ENCODE results near the gene COG4. TPM values are rescaled to one million over a fixed set of nuclear protein-coding genes. Genes with fewer than 3 reads are reported as not detected.
A peak's percentile ranks its signal among the peaks of the same experiment; 100 is the strongest.
"Not testable (repeated sequence)": the region's sequence is repeated elsewhere in the genome, so short reads cannot be mapped to it uniquely, and the experiment has no call there.

Gene COG4
- total RNA-seq, 2 donors from 2014 or later, result 62.7 to 71.4 TPM

DNA sequence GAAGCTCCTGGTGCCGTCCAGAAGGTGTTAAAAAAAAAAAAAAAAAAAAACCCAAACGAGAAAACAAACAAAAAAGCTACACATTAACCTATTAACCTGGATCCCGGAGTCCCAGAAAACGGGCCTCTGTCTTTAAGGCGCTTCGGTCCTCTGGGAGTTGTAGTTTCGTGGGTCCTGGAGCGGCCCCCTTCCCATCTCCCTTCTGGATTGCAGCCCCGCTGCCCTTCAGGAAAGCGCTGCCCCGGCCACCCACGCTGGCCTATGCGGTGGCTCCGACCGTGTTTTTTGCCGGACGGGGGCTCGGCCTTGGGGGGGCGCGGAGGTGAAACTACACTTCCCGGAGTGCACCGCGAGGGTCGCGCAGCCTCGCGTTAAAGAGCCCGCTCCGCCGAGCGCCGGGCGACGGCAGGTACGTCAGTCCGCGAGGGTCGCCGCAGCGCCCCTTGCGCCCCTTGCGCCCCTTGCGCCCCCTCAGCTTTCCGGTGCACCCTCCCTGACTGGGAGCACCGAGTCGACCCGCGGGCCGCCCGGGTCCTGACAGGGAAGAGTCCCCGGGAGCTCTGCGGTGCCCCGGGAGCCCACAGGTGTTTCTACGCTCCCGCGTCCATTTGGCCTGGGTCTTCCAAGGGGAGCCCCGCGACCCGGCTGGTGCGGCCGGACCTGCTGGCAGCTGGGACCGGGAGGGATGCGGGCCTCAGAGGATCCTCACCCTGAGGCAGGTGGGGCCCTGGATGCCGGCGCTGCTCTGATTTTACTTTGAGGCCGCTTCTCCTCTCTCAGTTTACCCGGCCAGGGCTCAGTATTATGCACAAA is 68.9 kb downstream of the COG4 start, which contains the start of gene FCSK:
FCSK (plus strand) TSS at position 374 of the 813 bp plus-strand sequence. CDS start 8,596 bp downstream, outside the sequence.
- peaks cover 14% of the 10 kb centered on the region for H3K4me1 Mint-ChIP-seq
- peak within 1 kb of the TSS; percentile 97 for H3K27ac Mint-ChIP-seq
- peaks cover 13% of the 10 kb centered on the region for H3K9me3 ChIP-seq (ENCODE audit: control insufficient read depth, low read length)
- TF ChIP-seq, protein P1, sequence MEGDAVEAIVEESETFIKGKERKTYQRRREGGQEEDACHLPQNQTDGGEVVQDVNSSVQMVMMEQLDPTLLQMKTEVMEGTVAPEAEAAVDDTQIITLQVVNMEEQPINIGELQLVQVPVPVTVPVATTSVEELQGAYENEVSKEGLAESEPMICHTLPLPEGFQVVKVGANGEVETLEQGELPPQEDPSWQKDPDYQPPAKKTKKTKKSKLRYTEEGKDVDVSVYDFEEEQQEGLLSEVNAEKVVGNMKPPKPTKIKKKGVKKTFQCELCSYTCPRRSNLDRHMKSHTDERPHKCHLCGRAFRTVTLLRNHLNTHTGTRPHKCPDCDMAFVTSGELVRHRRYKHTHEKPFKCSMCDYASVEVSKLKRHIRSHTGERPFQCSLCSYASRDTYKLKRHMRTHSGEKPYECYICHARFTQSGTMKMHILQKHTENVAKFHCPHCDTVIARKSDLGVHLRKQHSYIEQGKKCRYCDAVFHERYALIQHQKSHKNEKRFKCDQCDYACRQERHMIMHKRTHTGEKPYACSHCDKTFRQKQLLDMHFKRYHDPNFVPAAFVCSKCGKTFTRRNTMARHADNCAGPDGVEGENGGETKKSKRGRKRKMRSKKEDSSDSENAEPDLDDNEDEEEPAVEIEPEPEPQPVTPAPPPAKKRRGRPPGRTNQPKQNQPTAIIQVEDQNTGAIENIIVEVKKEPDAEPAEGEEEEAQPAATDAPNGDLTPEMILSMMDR (conservative IDR thresholded peaks at IDR 0.05), result peak; percentile 55
- no peaks in the 10 kb centered on the region for H3K27me3 Mint-ChIP-seq (ENCODE audit: insufficient read depth)
- H3K36me3 ChIP-seq (ENCODE audit: control insufficient read depth, insufficient read depth, low read length), result no peaks in the 10 kb centered on the region
- H3K27ac ChIP-seq (ENCODE audit: low read depth, low read length), result peak within 1 kb of the TSS; percentile 98
- H3K9me3 Mint-ChIP-seq, result peaks cover 13% of the 10 kb centered on the region
- H3K4me3 Mint-ChIP-seq, result peak within 1 kb of the TSS; percentile 75
- WGBS, 2 experiments (ENCODE audit: insufficient coverage in 1 of 2, insufficient read length in 1 of 2), result 0% methylated on average over 25 to 67 of the region's 67 CpGs
- H3K27me3 ChIP-seq (ENCODE audit: control insufficient read depth, insufficient read depth, low read length, poor library complexity, severe bottlenecking), result no peaks in the 10 kb centered on the region
- no peaks in the 10 kb centered on the region for H3K36me3 Mint-ChIP-seq (ENCODE audit: low read depth)
- H3K4me1 ChIP-seq (ENCODE audit: control insufficient read depth, insufficient read depth, low read length), result no peaks in the 10 kb centered on the region
- DNase-seq, result peak; percentile 92
- peak within 1 kb of the TSS; percentile 93 for H3K9ac ChIP-seq (ENCODE audit: extremely low read depth, low read length, poor library complexity, severe bottlenecking)
- H3K4me3 ChIP-seq (ENCODE audit: low read length), result peak within 1 kb of the TSS; percentile 95

DNA sequence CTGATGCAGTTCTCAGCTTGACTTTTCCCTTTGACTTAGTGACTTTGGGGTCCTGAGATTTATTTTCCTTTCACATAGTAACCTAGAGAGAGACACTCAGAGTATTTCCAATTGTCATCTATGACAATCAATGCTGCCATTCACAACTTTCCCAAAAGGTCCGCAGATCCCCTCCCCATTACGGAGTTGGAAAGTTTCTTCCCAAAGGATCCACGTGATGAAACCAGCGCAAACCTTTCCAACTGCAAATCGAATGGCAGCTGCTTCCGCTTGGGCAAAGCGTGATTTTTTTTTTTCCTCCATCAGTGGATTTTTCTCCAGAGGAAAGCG is 69.5 kb downstream of the COG4 start:
- Histone ChIP-seq H3K9ac (ENCODE audit: extremely low read depth, low read length, poor library complexity, severe bottlenecking) (peak overlapping the region; percentile 93), H3K4me3 (ENCODE audit: low read length) (peak overlapping the region; percentile 95), H3K27ac (ENCODE audit: low read depth, low read length) (peak overlapping the region; percentile 98), H3K4me1 (ENCODE audit: control insufficient read depth, insufficient read depth, low read length) (no peaks in the 10 kb centered on the region), H3K9me3 (ENCODE audit: control insufficient read depth, low read length) (peaks cover 18% of the 10 kb centered on the region), H3K36me3 (ENCODE audit: control insufficient read depth, insufficient read depth, low read length) (no peaks in the 10 kb centered on the region), H3K27me3 (ENCODE audit: control insufficient read depth, insufficient read depth, low read length, poor library complexity, severe bottlenecking) (no peaks in the 10 kb centered on the region)
- TF ChIP-seq, protein P1 (conservative IDR thresholded peaks at IDR 0.05), result no peak
- WGBS, 2 experiments (ENCODE audit: insufficient coverage in 1 of 2, insufficient read length in 1 of 2), result 0 to 1% methylated on average over 4 to 8 of the region's 8 CpGs
- H3K4me1 Mint-ChIP-seq, result peaks cover 14% of the 10 kb centered on the region
- H3K36me3 Mint-ChIP-seq (ENCODE audit: low read depth), result no peaks in the 10 kb centered on the region
- H3K27ac Mint-ChIP-seq, result peak overlapping the region; percentile 97
- DNase-seq, result no peak
- H3K9me3 Mint-ChIP-seq, result peaks cover 15% of the 10 kb centered on the region
- H3K27me3 Mint-ChIP-seq (ENCODE audit: insufficient read depth), result no peaks in the 10 kb centered on the region
- H3K4me3 Mint-ChIP-seq, result peak overlapping the region; percentile 75

DNA sequence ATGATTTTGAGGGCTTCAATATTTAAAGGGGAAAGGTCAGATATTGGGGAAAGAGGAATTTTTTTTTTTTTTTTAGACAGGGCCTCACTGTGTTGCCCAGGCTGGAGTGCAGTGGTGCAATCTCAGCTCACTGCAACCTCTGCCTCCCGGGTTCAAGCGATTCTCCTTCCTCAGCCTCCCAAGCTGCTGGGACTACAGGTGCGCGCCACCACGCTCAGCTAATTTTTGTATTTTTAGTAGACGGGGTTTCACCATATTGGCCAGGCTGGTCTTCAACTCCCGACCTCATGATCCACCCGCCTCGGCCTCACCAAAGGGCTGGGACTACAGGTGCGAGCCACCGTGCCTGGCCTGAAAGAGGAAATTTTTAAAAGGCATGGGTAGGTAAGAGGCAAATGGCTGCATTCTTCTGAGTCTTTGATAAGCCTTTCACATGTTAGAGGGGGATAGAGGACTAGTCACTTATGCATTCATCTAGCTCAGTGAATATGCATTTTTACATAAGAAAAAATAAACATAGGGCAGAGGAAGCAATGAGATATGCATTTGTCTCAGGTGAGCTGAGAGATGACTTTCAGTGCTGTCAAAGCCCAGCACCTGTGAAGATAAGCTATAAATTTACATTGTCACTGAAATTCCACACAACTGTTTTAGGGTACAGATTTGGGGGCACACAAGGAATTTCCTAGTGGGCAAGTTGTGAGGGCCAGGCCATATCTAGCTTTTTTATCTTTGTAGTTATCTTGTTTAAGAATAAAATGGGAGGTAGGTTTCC is 70.0 kb downstream of the COG4 start:
- 93 to 94% methylated on average over 8 to 11 of the region's 11 CpGs for WGBS, 2 experiments (ENCODE audit: insufficient coverage in 1 of 2, insufficient read length in 1 of 2)
- Histone ChIP-seq H3K4me3 (ENCODE audit: low read length) (peak overlapping the region; percentile 95), H3K27ac (ENCODE audit: low read depth, low read length) (no peak overlapping the region), H3K9me3 (ENCODE audit: control insufficient read depth, low read length) (peaks cover 21% of the 10 kb centered on the region), H3K36me3 (ENCODE audit: control insufficient read depth, insufficient read depth, low read length) (no peaks in the 10 kb centered on the region), H3K27me3 (ENCODE audit: control insufficient read depth, insufficient read depth, low read length, poor library complexity, severe bottlenecking) (no peaks in the 10 kb centered on the region), H3K4me1 (ENCODE audit: control insufficient read depth, insufficient read depth, low read length) (no peaks in the 10 kb centered on the region), H3K9ac (ENCODE audit: extremely low read depth, low read length, poor library complexity, severe bottlenecking) (peak overlapping the region; percentile 93)
- Mint-ChIP-seq H3K27me3 (ENCODE audit: insufficient read depth) (no peaks in the 10 kb centered on the region), H3K9me3 (peaks cover 15% of the 10 kb centered on the region), H3K27ac (peak overlapping the region; percentile 97), H3K4me3 (peak overlapping the region; percentile 75), H3K4me1 (peaks cover 14% of the 10 kb centered on the region), H3K36me3 (ENCODE audit: low read depth) (no peaks in the 10 kb centered on the region)
- TF ChIP-seq, protein P1 (conservative IDR thresholded peaks at IDR 0.05), result no peak
- DNase-seq, result no peak

DNA sequence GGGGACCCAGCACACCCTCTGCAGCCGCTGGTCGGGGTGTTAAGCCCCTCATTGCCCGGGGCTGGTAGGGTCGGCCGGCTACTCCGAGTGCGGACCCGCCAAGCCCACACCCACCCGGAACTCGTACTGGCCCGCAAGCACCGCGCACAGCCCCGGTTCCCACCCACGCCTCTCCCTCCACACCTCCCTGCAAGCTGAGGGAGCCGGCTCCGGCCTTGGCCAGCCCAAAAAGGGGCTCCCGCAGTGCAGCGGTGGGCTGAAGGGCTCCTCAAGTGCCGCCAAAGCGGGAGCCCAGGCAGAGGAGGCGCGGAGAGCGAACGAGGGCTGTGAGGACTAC is 72.4 kb downstream of the COG4 start:
- 95 to 98% methylated on average over 16 to 23 of the region's 25 CpGs for WGBS, 2 experiments (ENCODE audit: insufficient coverage in 1 of 2, insufficient read length in 1 of 2)
- not testable (repeated sequence) for H3K9ac ChIP-seq (ENCODE audit: extremely low read depth, low read length, poor library complexity, severe bottlenecking); H3K4me1 ChIP-seq (ENCODE audit: control insufficient read depth, insufficient read depth, low read length); DNase-seq; H3K4me1 Mint-ChIP-seq; H3K36me3 Mint-ChIP-seq (ENCODE audit: low read depth); H3K4me3 Mint-ChIP-seq; H3K36me3 ChIP-seq (ENCODE audit: control insufficient read depth, insufficient read depth, low read length); H3K27me3 ChIP-seq (ENCODE audit: control insufficient read depth, insufficient read depth, low read length, poor library complexity, severe bottlenecking); H3K27me3 Mint-ChIP-seq (ENCODE audit: insufficient read depth); H3K4me3 ChIP-seq (ENCODE audit: low read length); H3K27ac ChIP-seq (ENCODE audit: low read depth, low read length); H3K27ac Mint-ChIP-seq
- H3K9me3 Mint-ChIP-seq, result peaks cover 15% of the 10 kb centered on the region
- H3K9me3 ChIP-seq (ENCODE audit: control insufficient read depth, low read length), result peaks cover 21% of the 10 kb centered on the region
